ENCODE measurements around the gene HOXA9. TPM values are rescaled to one million over a fixed set of nuclear protein-coding genes. Genes with fewer than 3 reads are reported as not detected.

HOXA9 gene
- total RNA-seq, 1 experiment from 2014 or later = not detected

GRCh38 chr7:27169658-27170425, 4.5 kb upstream of the HOXA9 start:
- Histone ChIP-seq H3K36me3 (replicated peaks; ENCODE audit: control insufficient read depth, insufficient read depth, low read length) (no peaks in the 10 kb centered on the region), H3K27me3 (ENCODE audit: control insufficient read depth, insufficient read depth, low read length) (peaks cover 100% of the 10 kb centered on the region), H3K4me3 (ENCODE audit: insufficient read depth, low read depth, low read length) (no peak overlapping the region)
- DNase-seq = peak; percentile 82

DNA sequence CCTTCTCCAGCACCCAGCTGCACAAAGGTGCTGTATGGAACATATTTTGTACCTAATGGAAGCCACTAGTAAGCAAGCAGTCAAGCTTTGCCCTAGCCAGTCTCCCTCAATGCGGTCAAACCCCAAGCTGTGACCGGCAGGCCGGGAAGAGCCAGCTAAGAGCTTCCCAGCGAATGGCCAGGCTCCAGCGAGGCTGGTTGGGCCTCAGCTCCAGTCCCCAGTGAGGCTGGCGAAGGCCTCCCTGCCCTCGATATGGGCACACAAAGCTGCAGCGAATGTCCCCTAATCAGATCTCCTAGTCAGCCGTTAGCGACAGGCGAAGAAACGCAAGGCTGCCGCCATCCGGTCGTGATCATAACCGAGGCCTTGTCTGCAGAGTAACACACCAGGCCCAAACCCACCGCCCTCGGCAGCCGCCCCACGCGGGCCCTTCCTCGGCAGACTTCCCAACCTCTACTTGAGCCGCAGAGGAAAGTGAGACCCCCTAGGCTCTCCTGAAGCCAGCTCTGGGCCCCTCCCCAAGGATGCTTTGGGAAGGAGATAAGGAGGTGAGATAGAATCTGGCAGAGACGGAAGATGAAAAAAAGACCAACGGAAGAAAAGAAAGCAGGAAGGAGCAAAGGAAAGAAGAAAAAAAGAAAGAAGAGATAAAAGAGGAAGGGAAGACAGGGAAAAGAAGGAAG, 3.1 kb upstream of the HOXA9 start:
- DNase-seq = no peak
- H3K27me3 ChIP-seq (ENCODE audit: control insufficient read depth, insufficient read depth, low read length) = peaks cover 100% of the 10 kb centered on the region
- no peak overlapping the region for H3K4me3 ChIP-seq (ENCODE audit: insufficient read depth, low read depth, low read length)
- no peaks in the 10 kb centered on the region for H3K36me3 ChIP-seq (replicated peaks; ENCODE audit: control insufficient read depth, insufficient read depth, low read length)

GRCh38 chr7:27167916-27168264, 2.6 kb upstream of the HOXA9 start:
- Histone ChIP-seq H3K4me3 (ENCODE audit: insufficient read depth, low read depth, low read length) (no peak overlapping the region), H3K36me3 (replicated peaks; ENCODE audit: control insufficient read depth, insufficient read depth, low read length) (no peaks in the 10 kb centered on the region), H3K27me3 (ENCODE audit: control insufficient read depth, insufficient read depth, low read length) (peaks cover 100% of the 10 kb centered on the region)
- DNase-seq = no peak

DNA sequence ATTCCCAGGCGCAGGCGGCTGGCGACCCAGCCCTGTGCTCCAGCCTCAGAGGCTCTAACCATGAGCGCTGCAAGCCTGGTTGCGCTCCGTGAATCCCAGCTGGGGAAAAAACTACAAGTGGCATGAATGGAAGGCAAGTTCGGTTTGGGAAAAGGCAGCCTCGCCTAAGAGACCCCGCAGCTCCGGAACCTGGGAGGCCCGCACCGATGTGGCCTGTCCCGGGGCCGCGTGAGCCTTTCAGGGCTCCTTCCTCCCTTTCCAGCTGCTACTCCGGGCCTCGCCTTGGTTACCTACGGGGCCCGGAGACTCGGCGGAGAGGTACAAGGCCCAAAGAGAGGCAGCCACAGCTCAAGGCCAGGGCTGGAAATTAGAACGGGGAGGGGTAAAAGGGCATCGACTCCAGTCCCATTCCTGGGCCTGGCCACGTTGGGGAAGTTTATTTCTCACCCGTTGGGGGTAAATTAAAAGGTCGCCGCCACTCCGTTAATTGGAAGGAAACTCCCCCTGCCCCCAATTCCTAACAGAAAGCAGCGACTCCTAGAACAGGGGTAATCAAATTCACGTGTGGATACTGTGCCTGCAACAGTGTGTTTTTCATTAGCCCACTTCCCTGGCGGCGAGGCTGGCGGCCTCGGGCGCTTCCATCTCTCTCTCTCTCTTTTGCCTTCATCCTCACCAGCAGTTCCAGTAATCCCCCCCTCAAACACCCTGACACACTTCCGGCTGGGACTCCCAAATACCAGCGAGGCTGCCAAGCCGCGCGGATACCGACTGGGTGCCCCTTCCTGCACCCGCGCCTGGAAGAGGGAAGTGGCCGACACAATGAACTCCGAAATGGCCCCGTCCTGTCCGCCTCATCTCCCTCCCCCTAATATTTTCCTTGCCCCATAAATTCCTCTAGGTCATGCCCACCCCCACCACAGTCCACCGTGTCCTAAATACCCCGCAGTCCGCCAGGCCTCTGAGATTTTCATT, 1.5 kb upstream of the HOXA9 start:
- no peak for DNase-seq
- no peak overlapping the region for H3K4me3 ChIP-seq (ENCODE audit: insufficient read depth, low read depth, low read length)
- H3K36me3 ChIP-seq (replicated peaks; ENCODE audit: control insufficient read depth, insufficient read depth, low read length) = no peaks in the 10 kb centered on the region
- H3K27me3 ChIP-seq (ENCODE audit: control insufficient read depth, insufficient read depth, low read length) = peaks cover 100% of the 10 kb centered on the region

GRCh38 chr7:27165996-27166530, 726 bp upstream of the HOXA9 start:
- H3K27me3 ChIP-seq (ENCODE audit: control insufficient read depth, insufficient read depth, low read length) = peaks cover 100% of the 10 kb centered on the region
- no peak for DNase-seq
- no peak overlapping the region for H3K4me3 ChIP-seq (ENCODE audit: insufficient read depth, low read depth, low read length)
- no peaks in the 10 kb centered on the region for H3K36me3 ChIP-seq (replicated peaks; ENCODE audit: control insufficient read depth, insufficient read depth, low read length)

DNA sequence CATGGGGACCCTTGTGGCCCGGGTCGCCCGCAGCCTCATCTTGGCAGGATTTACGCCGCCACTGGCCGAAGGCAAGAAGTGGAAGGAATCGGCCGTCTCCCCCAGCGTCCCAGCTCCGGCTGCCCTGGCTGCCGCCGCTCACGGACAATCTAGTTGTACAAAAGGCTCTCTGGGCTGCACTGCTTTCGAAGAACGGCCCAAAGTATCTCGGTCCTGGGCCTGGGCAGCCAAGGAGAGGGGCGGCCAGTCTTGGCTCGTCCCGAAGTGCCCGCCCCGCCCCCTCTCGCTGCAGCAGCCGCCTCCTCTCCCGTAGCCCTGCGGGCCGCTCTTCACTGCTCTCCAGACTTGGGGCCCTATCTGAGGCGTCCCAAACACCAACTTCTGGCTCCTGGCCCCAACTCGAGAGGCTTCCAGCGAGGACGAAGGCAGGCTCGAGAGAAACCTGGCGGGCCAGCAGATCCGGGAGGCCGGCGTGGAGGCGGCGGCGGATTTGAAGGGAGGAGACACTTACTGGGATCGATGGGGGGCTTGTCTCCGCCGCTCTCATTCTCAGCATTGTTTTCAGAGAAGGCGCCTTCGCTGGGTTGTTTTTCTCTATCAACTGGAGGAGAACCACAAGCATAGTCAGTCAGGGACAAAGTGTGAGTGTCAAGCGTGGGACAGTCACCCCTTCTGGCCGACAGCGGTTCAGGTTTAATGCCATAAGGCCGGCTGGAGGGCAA, 809 bp downstream of the HOXA9 start:
- no peaks in the 10 kb centered on the region for H3K36me3 ChIP-seq (replicated peaks; ENCODE audit: control insufficient read depth, insufficient read depth, low read length)
- no peak overlapping the region for H3K4me3 ChIP-seq (ENCODE audit: insufficient read depth, low read depth, low read length)
- peak; percentile 85 for DNase-seq
- peaks cover 100% of the 10 kb centered on the region for H3K27me3 ChIP-seq (ENCODE audit: control insufficient read depth, insufficient read depth, low read length)

- DNase-seq = no peak
- peaks cover 100% of the 10 kb centered on the region for H3K27me3 ChIP-seq (ENCODE audit: control insufficient read depth, insufficient read depth, low read length)
- H3K36me3 ChIP-seq (replicated peaks; ENCODE audit: control insufficient read depth, insufficient read depth, low read length) = no peaks in the 10 kb centered on the region
- no peak overlapping the region for H3K4me3 ChIP-seq (ENCODE audit: insufficient read depth, low read depth, low read length)
Measured at GRCh38 chr7:27164045-27164366, 1.3 kb downstream of the HOXA9 start.

GRCh38 chr7:27163288-27164044, 1.9 kb downstream of the HOXA9 start:
- peaks cover 100% of the 10 kb centered on the region for H3K27me3 ChIP-seq (ENCODE audit: control insufficient read depth, insufficient read depth, low read length)
- H3K4me3 ChIP-seq (ENCODE audit: insufficient read depth, low read depth, low read length) = no peak overlapping the region
- no peak for DNase-seq
- H3K36me3 ChIP-seq (replicated peaks; ENCODE audit: control insufficient read depth, insufficient read depth, low read length) = no peaks in the 10 kb centered on the region

- no peak for DNase-seq
- Histone ChIP-seq H3K36me3 (replicated peaks; ENCODE audit: control insufficient read depth, insufficient read depth, low read length) (no peaks in the 10 kb centered on the region), H3K27me3 (ENCODE audit: control insufficient read depth, insufficient read depth, low read length) (peaks cover 100% of the 10 kb centered on the region), H3K4me3 (ENCODE audit: insufficient read depth, low read depth, low read length) (no peak overlapping the region)
Measured at GRCh38 chr7:27162561-27163287, 2.6 kb downstream of the HOXA9 start.

- peaks cover 100% of the 10 kb centered on the region for H3K27me3 ChIP-seq (ENCODE audit: control insufficient read depth, insufficient read depth, low read length)
- H3K36me3 ChIP-seq (replicated peaks; ENCODE audit: control insufficient read depth, insufficient read depth, low read length) = no peaks in the 10 kb centered on the region
- DNase-seq = no peak
- H3K4me3 ChIP-seq (ENCODE audit: insufficient read depth, low read depth, low read length) = no peak overlapping the region
Measured at GRCh38 chr7:27161721-27162560, 3.4 kb downstream of the HOXA9 start.

GRCh38 chr7:27161214-27161720, 4.1 kb downstream of the HOXA9 start:
- no peak for DNase-seq
- Histone ChIP-seq H3K36me3 (replicated peaks; ENCODE audit: control insufficient read depth, insufficient read depth, low read length) (no peaks in the 10 kb centered on the region), H3K27me3 (ENCODE audit: control insufficient read depth, insufficient read depth, low read length) (peaks cover 100% of the 10 kb centered on the region), H3K4me3 (ENCODE audit: insufficient read depth, low read depth, low read length) (no peak overlapping the region)

GRCh38 chr7:27160546-27161213, 4.7 kb downstream of the HOXA9 start:
- peaks cover 100% of the 10 kb centered on the region for H3K27me3 ChIP-seq (ENCODE audit: control insufficient read depth, insufficient read depth, low read length)
- peak; percentile 95 for DNase-seq

More at GRCh38 chr7:27160546-27161213, 4.7 kb downstream of the HOXA9 start:
- peak overlapping the region; percentile 29; the same call in 1 of the 2 replicates for H3K4me3 ChIP-seq (ENCODE audit: insufficient read depth, low read depth, low read length)
- H3K36me3 ChIP-seq (replicated peaks; ENCODE audit: control insufficient read depth, insufficient read depth, low read length) = no peaks in the 10 kb centered on the region

Data from H7 (cell line).